Mesenchymal stem cell (in vitro differentiated cells and primary cell): ENCODE results near the gene PLPP2.
"Not testable (repeated sequence)": the region's sequence is repeated elsewhere in the genome, so short reads cannot be mapped to it uniquely, and the experiment has no call there.

Experiments used
- DNase-seq: peaks from one replicate; pipeline ENCODE4 v3.0.0-alpha.2; 2013
- H2AFZ ChIP-seq: one replicate; pipeline ENCODE4 v1.6.1; 2013; ENCODE audit warnings: low read depth, mild to moderate bottlenecking, control low read depth, inconsistent platforms, low read length, moderate library complexity
- H2AK5ac ChIP-seq: 2 replicates; pipeline ENCODE4 v1.6.1; 2013; ENCODE audit warnings: low read length, moderate library complexity, mild to moderate bottlenecking, inconsistent platforms; ENCODE audit not compliant: severe bottlenecking
- H2BK120ac ChIP-seq: one replicate; pipeline ENCODE4 v1.6.1; 2013; ENCODE audit warnings: low read depth, mild to moderate bottlenecking, inconsistent platforms, low read length, moderate library complexity
- H2BK12ac ChIP-seq, 2 experiments: one replicate each; pipeline ENCODE4 v1.6.1; 2013; ENCODE audit warnings: inconsistent platforms in 2 of 2, low read length in 2 of 2, mild to moderate bottlenecking in 2 of 2, moderate library complexity in 2 of 2, control low read depth in 1 of 2
- H2BK15ac ChIP-seq: one replicate; pipeline ENCODE4 v1.6.1; 2013; ENCODE audit warnings: mild to moderate bottlenecking, low read depth, inconsistent platforms; ENCODE audit not compliant: poor library complexity, severe bottlenecking
- H2BK5ac ChIP-seq: 2 replicates; pipeline ENCODE4 v1.6.1; 2013; ENCODE audit warnings: low read depth, mild to moderate bottlenecking, low read length, control low read depth, inconsistent platforms; ENCODE audit not compliant: poor library complexity, severe bottlenecking
- H3K14ac ChIP-seq, 2 experiments: one replicate each; pipeline ENCODE4 v1.6.1; 2013; ENCODE audit warnings: inconsistent platforms in 2 of 2, low read length in 2 of 2, control low read depth in 1 of 2, mild to moderate bottlenecking in 1 of 2, moderate library complexity in 1 of 2
- H3K18ac ChIP-seq, 2 experiments: one replicate each; pipeline ENCODE4 v1.6.1; 2013; ENCODE audit warnings: inconsistent platforms in 2 of 2, low read length in 2 of 2, control low read depth in 1 of 2, low read depth in 1 of 2, mild to moderate bottlenecking in 1 of 2
- H3K23ac ChIP-seq, 2 experiments: one replicate each; pipeline ENCODE4 v1.6.1; 2013; ENCODE audit warnings: inconsistent platforms in 2 of 2, low read length in 2 of 2, mild to moderate bottlenecking in 2 of 2, moderate library complexity in 2 of 2, control low read depth in 1 of 2
- H3K27ac ChIP-seq: 2 replicates; pipeline ENCODE4 v1.5.1; 2013; ENCODE audit warnings: mild to moderate bottlenecking, moderate library complexity, low read length, control low read depth, inconsistent platforms; ENCODE audit not compliant: poor library complexity, severe bottlenecking
- H3K27me3 ChIP-seq, 2 experiments: 2 replicates each; pipeline versions ENCODE4 v1.6.1 to v1.7.0; 2013; ENCODE audit warnings: low read length in 2 of 2, mild to moderate bottlenecking in 2 of 2, moderate library complexity in 2 of 2, control low read depth in 1 of 2, inconsistent platforms in 1 of 2; ENCODE audit not compliant: control insufficient read depth in 1 of 2, insufficient read depth in 1 of 2
- H3K36me3 ChIP-seq, 2 experiments: 2 replicates each; pipeline versions ENCODE4 v1.6.1 to v1.7.0; 2013; ENCODE audit warnings: low read length in 2 of 2, control low read depth in 1 of 2, inconsistent platforms in 1 of 2, low read depth in 1 of 2, mild to moderate bottlenecking in 1 of 2; ENCODE audit not compliant: insufficient read depth in 2 of 2, control insufficient read depth in 1 of 2
- H3K4ac ChIP-seq, 2 experiments: one replicate each; pipeline ENCODE4 v1.6.1; 2013; ENCODE audit warnings: inconsistent platforms in 2 of 2, low read length in 2 of 2, mild to moderate bottlenecking in 2 of 2, moderate library complexity in 2 of 2, control low read depth in 1 of 2, low read depth in 1 of 2
- H3K4me1 ChIP-seq: 2 replicates; pipeline ENCODE4 v1.6.1; 2013; ENCODE audit warnings: low read depth, low read length, control low read depth; ENCODE audit not compliant: control insufficient read depth, insufficient read depth
- H3K4me2 ChIP-seq: 2 replicates; pipeline ENCODE4 v1.6.1; 2013; ENCODE audit warnings: low read length, mild to moderate bottlenecking, inconsistent platforms; ENCODE audit not compliant: poor library complexity, severe bottlenecking
- H3K4me3 ChIP-seq, 2 experiments: 2 replicates each; pipeline versions ENCODE4 v1.5.1 to v1.7.0; 2013; ENCODE audit warnings: low read length in 2 of 2, mild to moderate bottlenecking in 2 of 2, control low read depth in 1 of 2, low read depth in 1 of 2; ENCODE audit not compliant: insufficient read depth in 1 of 2
- H3K79me1 ChIP-seq: replicated peaks from 2 replicates; pipeline ENCODE4 v1.6.1; 2013; ENCODE audit warnings: mild to moderate bottlenecking, control low read depth, low read length, inconsistent platforms; ENCODE audit not compliant: poor library complexity, severe bottlenecking
- H3K9ac ChIP-seq: 2 replicates; pipeline ENCODE4 v1.7.0; 2013; ENCODE audit warnings: mild to moderate bottlenecking, low read length, moderate library complexity
- H3K9me3 ChIP-seq: 2 replicates; pipeline ENCODE4 v1.7.0; 2013; ENCODE audit warnings: mild to moderate bottlenecking, low read length; ENCODE audit not compliant: control insufficient read depth
- H4K8ac ChIP-seq: one replicate; pipeline ENCODE4 v1.6.1; 2013; ENCODE audit warnings: inconsistent platforms, mild to moderate bottlenecking, low read length, moderate library complexity
- H4K91ac ChIP-seq: one replicate; pipeline ENCODE4 v1.6.1; 2013; ENCODE audit warnings: mild to moderate bottlenecking, low read length, inconsistent platforms
- WGBS: methylation state at CpG from one replicate; pipeline ENCODE4 v1.1.7; 2013; ENCODE audit warnings: mixed read lengths; 5-methylcytosine and 5-hydroxymethylcytosine counted together

Gene PLPP2

DNA sequence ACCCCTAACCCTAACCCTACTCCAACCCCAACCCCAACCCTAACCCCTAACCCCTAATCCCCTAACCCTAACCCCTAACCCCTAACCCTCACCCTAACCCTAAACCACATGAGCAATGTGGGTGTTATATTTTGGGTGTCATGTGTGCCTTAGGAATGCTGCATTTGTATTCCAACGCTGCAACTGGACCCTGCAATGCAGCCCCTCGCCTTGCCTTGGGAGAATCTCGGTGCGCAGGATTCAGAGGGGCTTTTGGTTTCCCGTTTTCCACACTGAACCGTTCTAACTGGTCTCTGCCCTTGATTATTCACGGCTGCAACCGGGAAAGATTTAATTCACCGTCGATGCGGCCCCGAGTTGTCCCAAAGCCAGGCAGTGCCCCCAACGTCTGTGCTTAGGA, 45.3 kb downstream of the PLPP2 start:
- not testable (repeated sequence) for H2BK5ac ChIP-seq, H2BK15ac ChIP-seq, H2AK5ac ChIP-seq, DNase-seq, H3K79me1 ChIP-seq, H3K9ac ChIP-seq, H2BK120ac ChIP-seq, H3K4me1 ChIP-seq, H2AFZ ChIP-seq, H3K23ac ChIP-seq, H3K27me3 ChIP-seq, H3K14ac ChIP-seq, H2BK12ac ChIP-seq, H3K4ac ChIP-seq, H3K36me3 ChIP-seq, H3K9me3 ChIP-seq, H3K18ac ChIP-seq, H4K91ac ChIP-seq, H3K4me2 ChIP-seq, H3K4me3 ChIP-seq, H3K27ac ChIP-seq, H4K8ac ChIP-seq
- 94% methylated on average over 7 of the region's 13 CpGs for WGBS

DNA sequence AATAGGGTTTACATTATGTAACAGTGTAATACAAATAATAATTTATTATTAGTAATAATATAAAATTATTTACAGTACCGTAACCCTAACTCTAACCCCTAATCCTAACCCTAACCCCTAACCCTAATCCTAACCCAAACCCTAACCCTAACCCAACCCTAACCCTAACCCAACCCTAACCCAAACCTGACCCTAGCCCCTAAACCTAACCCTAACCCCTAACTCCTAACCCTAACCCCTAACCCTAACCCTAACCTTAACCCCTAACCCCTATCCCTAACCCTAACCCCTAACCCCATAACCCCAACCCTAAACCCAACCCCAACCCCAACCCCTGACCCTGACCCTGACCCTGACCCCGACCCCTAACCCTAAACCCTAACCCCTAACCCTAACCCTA, 45.7 kb downstream of the PLPP2 start:
- H3K18ac ChIP-seq: no peak overlapping the region
- H2BK12ac ChIP-seq: no peak overlapping the region
- no peak overlapping the region for H3K9ac ChIP-seq
- no peak overlapping the region for H4K8ac ChIP-seq
- H3K27ac ChIP-seq: no peak overlapping the region
- H3K4ac ChIP-seq: no peak overlapping the region
- H3K27me3 ChIP-seq: no peaks in the 10 kb centered on the region
- no peak overlapping the region for H2AK5ac ChIP-seq
- no peak overlapping the region for H3K23ac ChIP-seq
- no peak overlapping the region for H2BK5ac ChIP-seq
- H2AFZ ChIP-seq: no peak overlapping the region
- H3K4me2 ChIP-seq: no peak overlapping the region
- no peak for DNase-seq
- no peak overlapping the region for H3K14ac ChIP-seq
- H4K91ac ChIP-seq: no peak overlapping the region
- H3K4me3 ChIP-seq: no peak overlapping the region
- no peaks in the 10 kb centered on the region for H3K4me1 ChIP-seq
- no peaks in the 10 kb centered on the region for H3K9me3 ChIP-seq
- 84% methylated on average over 2 of the region's 2 CpGs for WGBS
- no peaks in the 10 kb centered on the region for H3K36me3 ChIP-seq
- H2BK120ac ChIP-seq: no peak overlapping the region
- H2BK15ac ChIP-seq: no peak overlapping the region
- no peaks in the 10 kb centered on the region for H3K79me1 ChIP-seq
